Adipocyte (in vitro differentiated cells): ENCODE data around the gene RPS6KL1.

Source experiments
- DNase-seq: peaks from one replicate; pipeline ENCODE4 v3.0.0-alpha.2; 2015; ENCODE audit warnings: low read depth
- H3K27me3 ChIP-seq: replicated peaks from 2 replicates; pipeline ENCODE4 v1.7.0; 2013; ENCODE audit warnings: mild to moderate bottlenecking, low read length, moderate library complexity; ENCODE audit not compliant: control insufficient read depth, insufficient read depth
- H3K36me3 ChIP-seq: 2 replicates; pipeline ENCODE4 v1.7.0; 2013; ENCODE audit warnings: low read length, mild to moderate bottlenecking, moderate library complexity; ENCODE audit not compliant: control insufficient read depth, insufficient read depth, severe bottlenecking
- H3K4me1 ChIP-seq: 2 replicates; pipeline ENCODE4 v1.7.0; 2013; ENCODE audit warnings: mild to moderate bottlenecking, low read length, moderate library complexity; ENCODE audit not compliant: control insufficient read depth, insufficient read depth
- H3K4me3 ChIP-seq: 2 replicates; pipeline ENCODE4 v1.7.0; 2013; ENCODE audit warnings: mild to moderate bottlenecking, low read length, moderate library complexity
- H3K9ac ChIP-seq: 2 replicates; pipeline ENCODE4 v1.7.0; 2013; ENCODE audit warnings: mild to moderate bottlenecking, low read length, moderate library complexity
- H3K9me3 ChIP-seq: 2 replicates; pipeline ENCODE4 v1.7.0; 2013; ENCODE audit warnings: mild to moderate bottlenecking, low read length, moderate library complexity; ENCODE audit not compliant: control insufficient read depth

RPS6KL1 gene

DNA sequence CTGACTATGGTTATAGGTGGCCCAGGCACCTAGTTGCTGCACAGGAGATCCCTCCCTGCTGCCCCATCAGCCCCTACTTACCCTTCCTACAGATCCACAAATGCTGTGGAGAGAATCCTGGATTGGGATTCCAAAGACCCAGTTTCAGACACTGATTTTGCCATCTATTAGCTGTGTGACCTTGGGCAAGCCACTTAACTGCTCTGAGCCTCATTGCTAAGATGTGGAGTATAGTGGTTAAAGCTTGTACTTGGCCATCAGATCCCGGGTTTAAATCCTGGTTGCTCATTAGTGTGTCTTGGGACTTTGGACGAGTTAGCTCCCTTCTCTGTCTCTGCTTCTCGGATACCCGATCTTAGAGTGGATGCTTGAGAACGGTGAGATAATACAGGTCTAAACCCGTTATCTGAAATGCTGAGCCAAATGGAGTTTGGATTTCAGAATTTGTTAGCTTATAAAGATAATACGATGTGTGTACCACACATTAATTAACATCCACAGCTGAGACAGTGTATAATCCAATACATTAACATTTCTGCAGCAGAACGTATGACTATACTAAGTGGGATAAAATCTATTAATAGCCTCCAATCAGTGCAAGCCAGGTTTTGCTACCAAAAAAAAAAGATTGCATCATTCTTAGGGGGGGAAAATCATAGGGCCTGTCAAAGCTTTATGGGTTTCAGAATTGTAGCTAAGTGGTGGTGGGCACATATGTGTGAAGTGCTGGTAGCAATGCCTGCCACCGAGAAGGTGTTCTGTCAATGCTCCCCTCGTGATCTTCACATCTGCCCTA, 63.1 kb downstream of the RPS6KL1 start:
- no peak overlapping the region for H3K4me3 ChIP-seq
- H3K9me3 ChIP-seq, result no peaks in the 10 kb centered on the region
- no peak for DNase-seq
- H3K27me3 ChIP-seq, result no peaks in the 10 kb centered on the region
- H3K36me3 ChIP-seq, result no peaks in the 10 kb centered on the region
- peaks cover 43% of the 10 kb centered on the region for H3K4me1 ChIP-seq
- H3K9ac ChIP-seq, result peak overlapping the region; percentile 41

DNA sequence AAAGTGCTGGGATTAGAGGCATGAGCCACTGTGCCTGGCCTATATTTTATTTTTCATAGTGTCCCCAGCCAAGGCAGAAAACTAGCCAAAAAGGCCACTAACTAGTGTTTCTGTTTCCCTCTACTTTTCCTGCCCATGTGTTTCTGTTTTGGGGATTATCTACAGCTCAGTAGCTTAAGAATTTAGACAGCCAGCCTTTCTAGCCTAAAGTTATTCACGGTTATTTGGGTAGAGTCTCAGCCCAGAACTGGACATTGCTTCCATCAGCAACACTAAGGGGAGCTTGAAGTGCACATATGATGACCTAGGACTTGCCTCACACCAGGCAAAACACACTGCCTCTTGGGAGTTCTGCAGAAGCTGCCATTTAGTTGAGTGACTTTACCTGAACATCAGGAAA, 65.0 kb downstream of the RPS6KL1 start:
- Histone ChIP-seq H3K4me1 (peaks cover 62% of the 10 kb centered on the region), H3K9ac (no peak overlapping the region), H3K36me3 (no peaks in the 10 kb centered on the region), H3K9me3 (no peaks in the 10 kb centered on the region), H3K27me3 (no peaks in the 10 kb centered on the region), H3K4me3 (no peak overlapping the region)
- peak; percentile 72 for DNase-seq

DNA sequence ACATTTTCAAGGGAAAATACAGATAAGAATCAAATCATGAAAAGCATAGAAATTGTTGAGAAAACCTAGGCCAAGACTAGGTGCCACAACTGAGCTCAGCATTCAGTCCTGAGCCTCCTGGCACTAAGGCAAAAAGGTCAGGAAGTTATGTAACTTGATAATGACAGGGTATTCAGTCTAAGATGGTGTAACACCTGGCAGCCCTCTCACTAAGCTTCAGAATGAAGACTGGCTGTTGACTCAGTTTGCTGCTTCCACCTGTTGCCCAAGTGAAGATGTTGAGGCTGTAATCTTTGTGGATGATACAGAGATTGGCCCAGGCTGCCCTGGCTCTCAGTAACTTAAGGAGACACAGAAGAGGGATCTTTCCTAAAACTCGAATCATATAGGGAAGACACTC, 66.7 kb downstream of the RPS6KL1 start:
- Histone ChIP-seq H3K4me1 (peaks cover 75% of the 10 kb centered on the region), H3K4me3 (no peak overlapping the region), H3K27me3 (no peaks in the 10 kb centered on the region), H3K9me3 (no peaks in the 10 kb centered on the region), H3K36me3 (no peaks in the 10 kb centered on the region), H3K9ac (no peak overlapping the region)
- DNase-seq, result no peak

DNA sequence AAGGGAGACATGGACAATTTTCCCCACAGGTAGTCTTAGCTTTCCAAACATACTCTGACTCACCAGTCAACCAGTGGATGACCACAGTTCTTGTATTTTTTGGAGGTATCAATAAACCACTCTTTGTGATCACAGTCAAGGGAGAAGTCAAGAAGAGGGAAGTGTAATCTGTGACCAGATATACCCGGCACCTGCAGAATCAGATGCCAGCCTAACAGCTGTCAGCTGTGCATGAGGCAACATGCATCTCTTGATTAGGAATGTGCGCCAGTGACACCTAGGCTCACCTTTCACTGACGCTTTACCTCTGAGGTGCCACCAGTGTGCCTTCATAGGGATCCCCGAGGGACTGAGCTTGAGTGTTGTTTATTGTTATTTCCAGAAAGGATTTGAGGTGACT, 67.1 kb downstream of the RPS6KL1 start:
- DNase-seq, result no peak

DNA sequence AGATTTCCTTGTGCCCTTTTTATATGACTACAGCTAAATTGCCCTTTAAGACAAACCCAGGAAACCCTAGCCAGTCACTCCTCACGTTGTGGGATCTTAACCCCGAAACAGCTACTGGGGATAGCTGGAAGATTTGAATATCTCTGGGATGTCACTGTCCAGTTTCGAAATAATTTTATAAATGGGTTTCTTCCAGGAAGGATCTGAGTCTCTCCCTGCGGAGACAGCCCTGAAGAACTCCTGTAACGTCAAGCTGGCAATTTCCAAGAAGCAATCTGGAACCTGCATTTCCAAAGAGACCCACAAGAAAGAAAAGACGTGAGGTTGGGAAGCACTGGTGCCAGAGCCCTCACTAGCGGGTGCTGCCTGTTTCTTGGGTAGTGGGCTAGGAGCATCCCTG, 68.0 kb downstream of the RPS6KL1 start:
- DNase-seq, result no peak
- peak overlapping the region; percentile 55 for H3K4me3 ChIP-seq
- peak overlapping the region; percentile 48 for H3K9ac ChIP-seq
- H3K36me3 ChIP-seq, result no peaks in the 10 kb centered on the region
- H3K27me3 ChIP-seq, result no peaks in the 10 kb centered on the region
- no peaks in the 10 kb centered on the region for H3K9me3 ChIP-seq
- H3K4me1 ChIP-seq, result peaks cover 67% of the 10 kb centered on the region

More for the DNA sequence above, 67.1 kb downstream of the RPS6KL1 start:
- no peaks in the 10 kb centered on the region for H3K9me3 ChIP-seq
- H3K36me3 ChIP-seq, result no peaks in the 10 kb centered on the region
- no peak overlapping the region for H3K9ac ChIP-seq
- no peak overlapping the region for H3K4me3 ChIP-seq
- H3K27me3 ChIP-seq, result no peaks in the 10 kb centered on the region
- H3K4me1 ChIP-seq, result peaks cover 75% of the 10 kb centered on the region
